OCI-LY7 (cell line): ENCODE data around the gene DNAH11. TPM values are rescaled to one million over a fixed set of nuclear protein-coding genes. Genes with fewer than 3 reads are reported as not detected.

ENCODE experiments used
- BruUV-seq: library from RNA; stranded (reverse); fragments of 400-500 nt; replicated peaks from 2 replicates; lab custom pipeline; 2021; lab: Mats Ljungman, UMichigan
- CTCF ChIA-PET: fragments of 300-600 bp; sonication (Branson Sonifier 250); formaldehyde crosslinking; loops from one replicate; lab custom pipeline; 2022; ENCODE audit warnings: antibody characterized with exemption; ENCODE audit not compliant: unreplicated experiment; lab: Charles Lee
- POLR2A ChIA-PET: fragments of 300-600 bp; sonication (Branson Sonifier 250); formaldehyde crosslinking; loops from one replicate; lab custom pipeline; 2022; ENCODE audit warnings: antibody characterized with exemption; lab: Charles Lee
- DNase-seq: peaks from one replicate; pipeline ENCODE4 v3.0.0-alpha.2; 2015; ENCODE audit warnings: low spot score
- H2AFZ ChIP-seq: fragments of 200-600 bp; sonication (generic), shearing (Covaris generic); 2 replicates; pipeline ENCODE4 v1.6.1; 2014; ENCODE audit warnings: mild to moderate bottlenecking, antibody characterized with exemption, low read length, moderate library complexity
- H3K27ac ChIP-seq: fragments of 200-600 bp; sonication (generic); 2 replicates; pipeline ENCODE4 v1.5.1; 2014; ENCODE audit warnings: mixed run types, low read depth, mild to moderate bottlenecking, moderate library complexity, low read length, inconsistent platforms; ENCODE audit not compliant: poor library complexity, severe bottlenecking
- H3K36me3 ChIP-seq: fragments of 200-600 bp; sonication (generic); 2 replicates; pipeline ENCODE4 v1.6.1; 2014; ENCODE audit warnings: mild to moderate bottlenecking, antibody characterized with exemption, low read length, moderate library complexity, mixed read lengths; ENCODE audit not compliant: insufficient read depth
- H3K4me1 ChIP-seq: fragments of 200-600 bp; sonication (generic); 2 replicates; pipeline ENCODE4 v1.5.1; 2014; ENCODE audit warnings: mild to moderate bottlenecking, low read length; ENCODE audit not compliant: insufficient read depth, poor library complexity, severe bottlenecking
- H3K4me2 ChIP-seq: fragments of 200-600 bp; sonication (generic); 2 replicates; pipeline ENCODE4 v1.6.1; 2014; ENCODE audit warnings: mild to moderate bottlenecking, low read length
- H3K4me3 ChIP-seq: fragments of 200-600 bp; sonication (generic); 2 replicates; pipeline ENCODE4 v1.5.1; 2014; ENCODE audit warnings: mild to moderate bottlenecking, low read depth, low read length; ENCODE audit not compliant: poor library complexity, severe bottlenecking
- H3K79me2 ChIP-seq: fragments of 200-600 bp; sonication (generic); 2 replicates; pipeline ENCODE4 v1.6.1; 2016; ENCODE audit warnings: low read depth, mild to moderate bottlenecking, low read length, moderate library complexity, mixed read lengths; ENCODE audit not compliant: insufficient read depth
- H3K9me2 ChIP-seq: fragments of 200-600 bp; sonication (generic); 2 replicates; pipeline ENCODE4 v1.6.1; 2016; ENCODE audit warnings: mild to moderate bottlenecking, low read length, mixed read lengths; ENCODE audit not compliant: insufficient read depth
- H3K9me3 ChIP-seq: fragments of 200-600 bp; sonication (generic); 2 replicates; pipeline ENCODE4 v1.6.1; 2014; ENCODE audit warnings: mild to moderate bottlenecking, mixed run types, low read length, mixed read lengths
- H4K20me1 ChIP-seq: fragments of 200-600 bp; sonication (generic); 2 replicates; pipeline ENCODE4 v1.6.1; 2014; ENCODE audit warnings: mild to moderate bottlenecking, antibody characterized with exemption, low read length, moderate library complexity, mixed read lengths; ENCODE audit not compliant: insufficient read depth
- CTCF ChIP-seq: fragments of 200-600 bp; sonication (generic); conservative IDR thresholded peaks from 2 replicates; pipeline ENCODE4 v1.5.1; 2014; ENCODE audit warnings: mild to moderate bottlenecking, antibody characterized with exemption, low read length, moderate library complexity, mixed read lengths
- EZH2phosphoT487 ChIP-seq: fragments of 200-600 bp; sonication (generic); IDR thresholded peaks from 2 replicates; pipeline ENCODE4 v1.6.1; 2018; ENCODE audit warnings: low read depth, borderline replicate concordance, mild to moderate bottlenecking, mixed run types, antibody characterized with exemption, low read length, moderate library complexity, mixed read lengths
- intact Hi-C: fragments of 100-400 bp; cut with micrococcal nuclease; formaldehyde crosslinking; loops from one replicate; pipeline ENCODE4 v1.10.0; 2022; ENCODE audit not compliant: unreplicated experiment
- total RNA-seq, 2 experiments: library from RNA; depleted of rRNA in 1 of 2; stranded (reverse); fragments of >200 nt in 1 of 2; shearing (Covaris generic) in 1 of 2; gene quantifications; 2 replicates each; pipeline ENCODE4 v1.2.3, GENCODE V29; 2014 to 2022

DNAH11 gene
- total RNA-seq, 2 experiments from 2014 or later: not detected

DNA sequence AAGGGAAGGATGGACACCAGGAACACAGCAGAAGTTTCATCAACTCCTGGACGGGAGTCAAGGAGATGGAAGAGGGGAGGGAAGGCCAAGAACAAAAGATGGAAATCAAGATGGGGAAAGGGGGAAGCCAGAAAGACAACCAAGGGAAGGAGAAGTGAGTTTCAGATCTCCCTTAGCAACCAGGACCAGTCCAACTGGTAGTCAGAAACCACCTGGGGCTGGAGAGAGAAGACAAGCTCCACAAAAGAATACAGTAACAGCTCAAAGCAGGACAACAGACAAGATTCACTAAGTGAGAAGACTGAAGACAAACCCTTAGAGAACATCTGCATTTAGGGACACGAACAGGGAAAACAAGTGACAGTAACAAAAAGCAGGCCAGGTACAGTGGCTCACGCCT lies 372.3 kb downstream of the DNAH11 start:
- POLR2A ChIA-PET: interaction anchor here (0.7 to 2.9 kb wide), 3 partner anchors 9 to 28 kb away, joined by 3 to 13 read pairs (median 4); no protein-coding TSS in a partner anchor
- TF ChIP-seq EZH2phosphoT487 (no peak), CTCF (no peak)
- H3K9me2 ChIP-seq: no peaks in the 10 kb centered on the region
- H3K27ac ChIP-seq: peak overlapping the region; percentile 55
- peak overlapping the region; percentile 21 for H3K4me2 ChIP-seq
- H3K36me3 ChIP-seq: peaks cover 84% of the 10 kb centered on the region
- H4K20me1 ChIP-seq: peaks cover 18% of the 10 kb centered on the region; the same call in 1 of the 2 replicates
- H3K79me2 ChIP-seq: peaks cover 60% of the 10 kb centered on the region
- CTCF ChIA-PET: no interaction called here
- H3K4me1 ChIP-seq: peaks cover 52% of the 10 kb centered on the region
- BruUV-seq: no TSS peak
- no peak overlapping the region for H2AFZ ChIP-seq
- no peaks in the 10 kb centered on the region for H3K9me3 ChIP-seq
- no peak for DNase-seq
- H3K4me3 ChIP-seq: no peak overlapping the region
- intact Hi-C loops: no loop called here

DNA sequence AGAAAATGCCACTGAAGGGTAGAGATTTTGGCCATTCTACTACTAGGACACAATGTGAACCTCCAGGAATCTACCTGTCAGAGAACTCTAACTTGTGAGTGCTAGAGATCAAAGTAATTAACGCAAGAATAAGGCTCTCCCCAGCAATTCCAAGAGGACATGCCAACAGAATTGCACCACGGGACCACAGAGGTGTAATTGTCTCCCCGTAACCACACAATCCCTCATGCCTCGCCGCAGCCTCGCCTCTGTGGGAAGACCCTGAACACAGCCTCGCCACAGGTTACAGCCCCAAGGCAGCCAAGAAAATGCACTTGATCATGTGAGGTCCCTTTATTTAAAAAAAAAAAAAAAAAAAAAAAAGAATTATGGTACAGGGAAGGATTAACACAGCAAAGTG lies 373.3 kb downstream of the DNAH11 start:
- intact Hi-C loops: no loop called here
- TF ChIP-seq CTCF (no peak), EZH2phosphoT487 (no peak)
- Histone ChIP-seq H3K36me3 (peaks cover 84% of the 10 kb centered on the region), H2AFZ (no peak overlapping the region), H3K4me3 (no peak overlapping the region), H3K27ac (no peak overlapping the region), H3K9me3 (no peaks in the 10 kb centered on the region), H3K79me2 (peaks cover 70% of the 10 kb centered on the region), H3K9me2 (no peaks in the 10 kb centered on the region), H3K4me2 (no peak overlapping the region), H3K4me1 (peaks cover 53% of the 10 kb centered on the region), H4K20me1 (peaks cover 27% of the 10 kb centered on the region)
- POLR2A ChIA-PET: interaction anchor here (0.6 to 1.6 kb wide), 3 partner anchors 10 to 49 kb away, joined by 4 to 5 read pairs (median 4); no protein-coding TSS in a partner anchor
- CTCF ChIA-PET: no interaction called here
- DNase-seq: no peak
- no TSS peak for BruUV-seq

DNA sequence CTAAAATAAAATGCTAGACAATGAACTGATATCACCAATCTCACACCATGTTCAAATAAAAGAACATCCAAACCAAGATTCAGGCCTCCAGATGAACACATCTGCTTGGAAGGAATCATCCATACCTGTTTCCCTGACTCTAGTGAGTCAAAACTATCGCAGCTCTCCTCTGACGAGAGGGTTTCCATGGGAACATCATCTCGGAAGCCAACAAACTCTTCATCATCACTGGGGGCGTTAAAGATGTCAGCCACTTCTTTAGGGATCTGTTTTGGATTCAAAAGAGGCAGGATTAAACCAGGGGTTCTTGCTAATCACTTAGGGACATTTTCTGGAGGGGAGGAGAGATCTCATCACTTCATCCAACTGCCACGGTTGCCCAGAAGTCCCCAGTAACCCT lies 373.8 kb downstream of the DNAH11 start:
- Histone ChIP-seq H3K36me3 (peaks cover 83% of the 10 kb centered on the region), H3K4me2 (no peak overlapping the region), H4K20me1 (peaks cover 31% of the 10 kb centered on the region), H3K79me2 (peaks cover 75% of the 10 kb centered on the region), H3K4me3 (no peak overlapping the region), H3K4me1 (peaks cover 53% of the 10 kb centered on the region), H3K27ac (no peak overlapping the region), H3K9me2 (no peaks in the 10 kb centered on the region), H3K9me3 (no peaks in the 10 kb centered on the region), H2AFZ (no peak overlapping the region)
- intact Hi-C loops: no loop called here
- DNase-seq: no peak
- ChIA-PET POLR2A (interaction anchor here (1.3 to 1.6 kb wide), 2 partner anchors 9 to 11 kb away, joined by 4 to 5 read pairs; no protein-coding TSS in a partner anchor), CTCF (no interaction called here)
- TF ChIP-seq EZH2phosphoT487: no peak
- no peak for TF ChIP-seq CTCF
- BruUV-seq: no TSS peak
